OCI-LY7 (cell line): Measurements from ENCODE around the gene SLC6A7. TPM values are rescaled to one million over a fixed set of nuclear protein-coding genes. Genes with fewer than 3 reads are reported as not detected.

Source experiments
- BruUV-seq: library from RNA; stranded (reverse); fragments of 400-500 nt; replicated peaks from 2 replicates; lab custom pipeline; 2021; lab: Mats Ljungman, UMichigan
- CTCF ChIA-PET: fragments of 300-600 bp; sonication (Branson Sonifier 250); formaldehyde crosslinking; loops from one replicate; lab custom pipeline; 2022; ENCODE audit warnings: antibody characterized with exemption; ENCODE audit not compliant: unreplicated experiment; lab: Charles Lee
- POLR2A ChIA-PET: fragments of 300-600 bp; sonication (Branson Sonifier 250); formaldehyde crosslinking; loops from one replicate; lab custom pipeline; 2022; ENCODE audit warnings: antibody characterized with exemption; lab: Charles Lee
- DNase-seq: peaks from one replicate; pipeline ENCODE4 v3.0.0-alpha.2; 2015; ENCODE audit warnings: low spot score
- H2AFZ ChIP-seq: fragments of 200-600 bp; sonication (generic), shearing (Covaris generic); 2 replicates; pipeline ENCODE4 v1.6.1; 2014; ENCODE audit warnings: mild to moderate bottlenecking, antibody characterized with exemption, low read length, moderate library complexity
- H3K27ac ChIP-seq: fragments of 200-600 bp; sonication (generic); 2 replicates; pipeline ENCODE4 v1.5.1; 2014; ENCODE audit warnings: mixed run types, low read depth, mild to moderate bottlenecking, moderate library complexity, low read length, inconsistent platforms; ENCODE audit not compliant: poor library complexity, severe bottlenecking
- H3K36me3 ChIP-seq: fragments of 200-600 bp; sonication (generic); 2 replicates; pipeline ENCODE4 v1.6.1; 2014; ENCODE audit warnings: mild to moderate bottlenecking, antibody characterized with exemption, low read length, moderate library complexity, mixed read lengths; ENCODE audit not compliant: insufficient read depth
- H3K4me1 ChIP-seq: fragments of 200-600 bp; sonication (generic); 2 replicates; pipeline ENCODE4 v1.5.1; 2014; ENCODE audit warnings: mild to moderate bottlenecking, low read length; ENCODE audit not compliant: insufficient read depth, poor library complexity, severe bottlenecking
- H3K4me2 ChIP-seq: fragments of 200-600 bp; sonication (generic); 2 replicates; pipeline ENCODE4 v1.6.1; 2014; ENCODE audit warnings: mild to moderate bottlenecking, low read length
- H3K4me3 ChIP-seq: fragments of 200-600 bp; sonication (generic); 2 replicates; pipeline ENCODE4 v1.5.1; 2014; ENCODE audit warnings: mild to moderate bottlenecking, low read depth, low read length; ENCODE audit not compliant: poor library complexity, severe bottlenecking
- H3K79me2 ChIP-seq: fragments of 200-600 bp; sonication (generic); 2 replicates; pipeline ENCODE4 v1.6.1; 2016; ENCODE audit warnings: low read depth, mild to moderate bottlenecking, low read length, moderate library complexity, mixed read lengths; ENCODE audit not compliant: insufficient read depth
- H3K9me2 ChIP-seq: fragments of 200-600 bp; sonication (generic); 2 replicates; pipeline ENCODE4 v1.6.1; 2016; ENCODE audit warnings: mild to moderate bottlenecking, low read length, mixed read lengths; ENCODE audit not compliant: insufficient read depth
- H3K9me3 ChIP-seq: fragments of 200-600 bp; sonication (generic); 2 replicates; pipeline ENCODE4 v1.6.1; 2014; ENCODE audit warnings: mild to moderate bottlenecking, mixed run types, low read length, mixed read lengths
- H4K20me1 ChIP-seq: fragments of 200-600 bp; sonication (generic); 2 replicates; pipeline ENCODE4 v1.6.1; 2014; ENCODE audit warnings: mild to moderate bottlenecking, antibody characterized with exemption, low read length, moderate library complexity, mixed read lengths; ENCODE audit not compliant: insufficient read depth
- CTCF ChIP-seq: fragments of 200-600 bp; sonication (generic); conservative IDR thresholded peaks from 2 replicates; pipeline ENCODE4 v1.5.1; 2014; ENCODE audit warnings: mild to moderate bottlenecking, antibody characterized with exemption, low read length, moderate library complexity, mixed read lengths
- EZH2phosphoT487 ChIP-seq: fragments of 200-600 bp; sonication (generic); IDR thresholded peaks from 2 replicates; pipeline ENCODE4 v1.6.1; 2018; ENCODE audit warnings: low read depth, borderline replicate concordance, mild to moderate bottlenecking, mixed run types, antibody characterized with exemption, low read length, moderate library complexity, mixed read lengths
- intact Hi-C: fragments of 100-400 bp; cut with micrococcal nuclease; formaldehyde crosslinking; loops from one replicate; pipeline ENCODE4 v1.10.0; 2022; ENCODE audit not compliant: unreplicated experiment
- total RNA-seq, 2 experiments: library from RNA; depleted of rRNA in 1 of 2; stranded (reverse); fragments of >200 nt in 1 of 2; shearing (Covaris generic) in 1 of 2; gene quantifications; 2 replicates each; pipeline ENCODE4 v1.2.3, GENCODE V29; 2014 to 2022

The SLC6A7 gene
- total RNA-seq, 2 experiments from 2014 or later: not detected

- DNase-seq: no peak
- Histone ChIP-seq H4K20me1 (no peaks in the 10 kb centered on the region), H3K9me3 (no peaks in the 10 kb centered on the region), H3K4me1 (no peaks in the 10 kb centered on the region), H3K9me2 (no peaks in the 10 kb centered on the region), H3K36me3 (no peaks in the 10 kb centered on the region), H3K4me2 (no peak overlapping the region), H3K27ac (no peak overlapping the region), H2AFZ (no peak overlapping the region), H3K79me2 (no peaks in the 10 kb centered on the region), H3K4me3 (no peak overlapping the region)
- no TSS peak for BruUV-seq
- intact Hi-C loops: no loop called here
- POLR2A ChIA-PET: interaction anchor here (0.6 kb wide), 1 partner anchor 495 kb away, joined by 4 read pairs; no protein-coding TSS in a partner anchor
- no peak for TF ChIP-seq CTCF
- no peak for TF ChIP-seq EZH2phosphoT487
- CTCF ChIA-PET: no interaction called here
Measured at GRCh38 chr5:150209099-150209635, 19.3 kb downstream of the SLC6A7 start.

GRCh38 chr5:150210644-150211043, 20.8 kb downstream of the SLC6A7 start:
- no peaks in the 10 kb centered on the region for H3K4me1 ChIP-seq
- no peaks in the 10 kb centered on the region for H3K9me2 ChIP-seq
- ChIA-PET POLR2A (no interaction called here), CTCF (no interaction called here)
- BruUV-seq: no TSS peak
- TF ChIP-seq CTCF: no peak
- TF ChIP-seq EZH2phosphoT487: no peak
- DNase-seq: no peak
- no peaks in the 10 kb centered on the region for H3K9me3 ChIP-seq
- no peak overlapping the region for H3K27ac ChIP-seq
- no peaks in the 10 kb centered on the region for H3K36me3 ChIP-seq
- no peaks in the 10 kb centered on the region for H4K20me1 ChIP-seq
- H3K4me3 ChIP-seq: no peak overlapping the region
- no peak overlapping the region for H2AFZ ChIP-seq
- no peaks in the 10 kb centered on the region for H3K79me2 ChIP-seq
- intact Hi-C loops: no loop called here
- no peak overlapping the region for H3K4me2 ChIP-seq

GRCh38 chr5:150211156-150212030, 21.5 kb downstream of the SLC6A7 start:
- no peaks in the 10 kb centered on the region for H3K9me2 ChIP-seq
- no peaks in the 10 kb centered on the region for H3K79me2 ChIP-seq
- H3K4me1 ChIP-seq: no peaks in the 10 kb centered on the region
- intact Hi-C loops: no loop called here
- CTCF ChIA-PET: no interaction called here
- DNase-seq: no peak
- no peaks in the 10 kb centered on the region for H3K9me3 ChIP-seq
- POLR2A ChIA-PET: no interaction called here
- H2AFZ ChIP-seq: no peak overlapping the region
- H4K20me1 ChIP-seq: no peaks in the 10 kb centered on the region
- no peaks in the 10 kb centered on the region for H3K36me3 ChIP-seq
- H3K4me2 ChIP-seq: no peak overlapping the region
- no TSS peak for BruUV-seq
- H3K4me3 ChIP-seq: no peak overlapping the region
- no peak overlapping the region for H3K27ac ChIP-seq
- TF ChIP-seq CTCF (no peak), EZH2phosphoT487 (no peak)
